Activated T-helper 2 cell treated with anti-CD3 and anti-CD28 coated beads, Interferon-gamma antibody, Interleukin-2, Interleukin-4, amounts not matched to agents 10 μg/mL and 5 μg/mL and 100 μg/mL, durations not matched to agents 14 hours and 24 hours and 36 hours (primary cell): Measurements from ENCODE around the gene RSU1. TPM values are rescaled to one million over a fixed set of nuclear protein-coding genes. Genes with fewer than 3 reads are reported as not detected.

ENCODE experiments used
- DNase-seq: peaks from one replicate; pipeline ENCODE4 v3.0.0; 2021; ENCODE audit warnings: low spot score
- H3K27ac Mint-ChIP-seq: one replicate; pipeline ENCODE4 v1.8.0; 2021; ENCODE audit warnings: mixed read lengths
- H3K27me3 Mint-ChIP-seq: one replicate; pipeline ENCODE4 v1.8.0; 2021; ENCODE audit warnings: low read depth, mixed read lengths
- H3K36me3 Mint-ChIP-seq: one replicate; pipeline ENCODE4 v1.8.0; 2021; ENCODE audit warnings: low read depth, mixed read lengths
- H3K4me1 Mint-ChIP-seq: one replicate; pipeline ENCODE4 v1.8.0; 2021; ENCODE audit warnings: low read depth, mixed read lengths
- H3K4me3 Mint-ChIP-seq: one replicate; pipeline ENCODE4 v1.8.0; 2021; ENCODE audit warnings: low read depth, mild to moderate bottlenecking, moderate library complexity, mixed read lengths
- H3K9me3 Mint-ChIP-seq: one replicate; pipeline ENCODE4 v1.8.0; 2021; ENCODE audit warnings: mixed read lengths
- intact Hi-C: fragments of 100-400 bp; cut with micrococcal nuclease; formaldehyde crosslinking; loops from one replicate; pipeline ENCODE4 v1.15.1; 2023
- total RNA-seq: library from RNA; stranded (reverse); gene quantifications from 2 replicates; pipeline ENCODE4 v1.2.3, GENCODE V29; 2022

Gene RSU1
- total RNA-seq, 1 donor from 2014 or later: 49.1 TPM

DNA sequence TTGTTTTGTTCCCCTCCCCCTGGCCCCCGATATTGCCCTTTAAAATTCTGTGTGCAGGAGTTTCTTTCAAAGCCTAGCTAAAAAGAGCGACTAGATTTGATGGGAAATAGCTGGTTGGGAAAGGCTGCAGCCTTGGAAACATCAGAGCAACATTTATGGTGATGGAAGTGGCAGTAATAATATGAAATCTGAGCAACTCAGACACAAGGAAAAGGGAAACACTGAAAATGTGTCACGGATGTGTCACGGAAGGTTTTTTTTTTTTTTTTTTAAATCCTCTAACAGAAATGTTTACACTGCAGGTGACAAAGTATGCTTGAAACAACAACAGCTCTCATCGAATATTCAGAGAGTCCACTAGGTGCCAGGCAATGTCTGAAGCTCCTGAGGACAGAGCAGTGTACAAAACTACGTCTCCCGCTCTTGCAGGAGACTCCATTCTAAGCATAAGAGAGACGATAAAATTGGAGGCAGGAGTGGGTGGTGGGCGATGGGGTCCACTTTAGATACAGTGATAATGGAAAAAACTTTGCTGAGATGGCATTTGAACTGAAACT, 143.0 kb downstream of the RSU1 start:
- Mint-ChIP-seq H3K9me3 (peaks cover 4% of the 10 kb centered on the region), H3K36me3 (peaks cover 5% of the 10 kb centered on the region), H3K4me1 (no peaks in the 10 kb centered on the region), H3K27me3 (no peaks in the 10 kb centered on the region), H3K27ac (no peak overlapping the region), H3K4me3 (no peak overlapping the region)
- intact Hi-C loops: no loop called here
- no peak for DNase-seq

DNA sequence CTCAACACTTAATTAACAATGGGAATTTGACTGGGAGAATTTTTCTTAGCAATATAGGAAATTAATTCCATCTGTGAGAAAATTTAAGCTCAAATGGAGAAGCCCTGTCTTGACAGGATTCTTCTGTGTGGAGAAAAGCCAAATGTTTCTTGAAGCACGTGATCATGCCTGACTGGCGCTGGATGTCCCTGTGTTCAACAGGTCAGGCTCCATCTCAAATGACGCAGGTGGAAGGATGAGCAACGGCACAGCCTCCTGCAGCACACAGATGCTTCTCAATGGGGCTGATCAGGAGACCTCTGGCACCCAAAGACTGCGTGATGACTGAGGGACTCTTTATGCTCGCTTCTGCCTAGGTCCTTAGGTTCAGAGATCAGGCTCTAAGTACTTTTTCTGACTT, 143.8 kb downstream of the RSU1 start:
- no peak overlapping the region for H3K4me3 Mint-ChIP-seq
- DNase-seq: no peak
- H3K27me3 Mint-ChIP-seq: no peaks in the 10 kb centered on the region
- no peak overlapping the region for H3K27ac Mint-ChIP-seq
- H3K9me3 Mint-ChIP-seq: peaks cover 4% of the 10 kb centered on the region
- peaks cover 5% of the 10 kb centered on the region for H3K36me3 Mint-ChIP-seq
- intact Hi-C loops: no loop called here
- no peaks in the 10 kb centered on the region for H3K4me1 Mint-ChIP-seq

DNA sequence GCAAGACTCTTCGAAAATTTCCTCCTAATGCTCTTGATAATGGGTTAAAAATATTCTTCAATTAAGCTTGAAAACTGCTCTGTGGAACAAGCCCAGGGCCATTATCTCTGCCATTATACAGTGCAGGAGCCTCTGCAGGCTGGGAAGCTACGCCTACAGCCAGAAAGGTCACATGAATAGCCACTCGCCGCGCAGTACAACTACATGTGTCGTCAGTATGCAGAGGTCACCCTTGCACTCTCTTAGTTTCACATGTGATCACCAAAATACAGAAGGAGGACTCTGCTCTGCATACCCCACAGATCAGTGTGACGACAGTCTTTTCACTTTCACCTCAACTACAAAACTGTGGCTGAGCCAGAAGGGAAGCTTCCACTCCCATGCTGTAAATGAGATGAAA, 153.8 kb downstream of the RSU1 start:
- Mint-ChIP-seq H3K27ac (no peak overlapping the region), H3K36me3 (no peaks in the 10 kb centered on the region), H3K27me3 (no peaks in the 10 kb centered on the region), H3K4me3 (no peak overlapping the region), H3K4me1 (peaks cover 14% of the 10 kb centered on the region), H3K9me3 (no peaks in the 10 kb centered on the region)
- intact Hi-C loops: loop anchor here (10.0 kb wide), 1 partner anchor 229 kb away; the partner anchor contains the start of gene PTER
- DNase-seq: no peak

DNA sequence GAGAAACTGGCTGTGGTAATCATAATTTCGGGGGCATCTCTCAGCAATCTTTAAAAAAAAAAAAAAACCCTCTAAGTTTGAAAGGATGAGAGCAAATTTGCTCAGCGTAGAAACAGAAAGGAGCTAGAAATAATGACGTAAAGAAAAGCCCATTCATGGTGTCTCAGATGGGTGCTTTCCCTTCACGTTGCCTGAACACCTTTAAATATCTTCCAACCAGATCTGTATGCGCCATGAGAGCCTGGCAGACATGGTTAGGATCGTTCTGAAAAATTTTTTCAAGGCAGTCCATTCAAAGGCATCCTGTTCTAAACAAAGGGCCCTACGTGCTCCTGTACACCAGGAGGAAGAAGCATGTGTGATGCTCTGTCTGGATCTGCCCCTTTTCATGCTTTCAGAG, 154.3 kb downstream of the RSU1 start:
- DNase-seq: no peak
- peaks cover 14% of the 10 kb centered on the region for H3K4me1 Mint-ChIP-seq
- no peaks in the 10 kb centered on the region for H3K9me3 Mint-ChIP-seq
- H3K4me3 Mint-ChIP-seq: no peak overlapping the region
- intact Hi-C loops: loop anchor here (10.0 kb wide), 1 partner anchor 228 kb away; the partner anchor contains the start of gene PTER
- no peaks in the 10 kb centered on the region for H3K36me3 Mint-ChIP-seq
- H3K27me3 Mint-ChIP-seq: no peaks in the 10 kb centered on the region
- H3K27ac Mint-ChIP-seq: no peak overlapping the region

DNA sequence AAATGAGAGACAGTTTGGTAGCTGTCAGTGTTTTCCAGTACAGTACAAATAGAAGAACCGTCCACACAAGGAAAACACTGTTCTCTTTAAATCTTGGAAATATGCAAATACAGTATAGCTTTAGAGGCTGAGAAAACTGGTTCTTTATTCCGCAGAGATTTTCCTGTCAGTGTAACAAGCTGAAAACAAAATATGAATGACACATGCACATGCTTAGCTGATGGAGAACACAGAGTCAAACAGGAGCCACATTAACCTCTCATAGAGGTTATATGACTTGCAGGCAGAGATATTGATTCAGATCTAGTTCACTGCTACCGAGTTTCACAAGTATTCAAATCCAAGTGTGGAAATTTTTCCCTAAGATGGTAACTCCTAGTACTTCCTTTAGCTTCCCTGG, 160.3 kb downstream of the RSU1 start:
- Mint-ChIP-seq H3K4me3 (no peak overlapping the region), H3K4me1 (peaks cover 24% of the 10 kb centered on the region), H3K9me3 (no peaks in the 10 kb centered on the region), H3K36me3 (no peaks in the 10 kb centered on the region), H3K27me3 (no peaks in the 10 kb centered on the region), H3K27ac (no peak overlapping the region)
- intact Hi-C loops: no loop called here
- no peak for DNase-seq

DNA sequence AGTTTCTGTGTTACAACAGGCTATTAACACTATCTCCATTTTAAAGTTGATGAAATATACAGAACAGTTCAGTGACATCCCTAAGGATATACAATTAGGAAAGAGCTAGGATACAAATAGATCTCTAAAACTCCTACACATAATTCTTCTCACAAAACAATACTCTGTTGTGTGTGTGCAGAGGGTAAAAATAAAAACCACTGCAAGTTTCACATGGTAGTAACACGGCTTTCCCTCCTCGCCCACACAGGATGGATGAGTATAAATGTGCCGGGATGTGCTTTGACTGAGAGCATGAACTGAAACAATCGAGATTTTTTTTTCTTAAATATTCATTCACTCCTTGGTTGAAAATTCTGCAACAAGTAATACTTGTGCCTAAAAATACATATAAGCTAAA, 164.0 kb downstream of the RSU1 start:
- H3K4me3 Mint-ChIP-seq: no peak overlapping the region

DNA sequence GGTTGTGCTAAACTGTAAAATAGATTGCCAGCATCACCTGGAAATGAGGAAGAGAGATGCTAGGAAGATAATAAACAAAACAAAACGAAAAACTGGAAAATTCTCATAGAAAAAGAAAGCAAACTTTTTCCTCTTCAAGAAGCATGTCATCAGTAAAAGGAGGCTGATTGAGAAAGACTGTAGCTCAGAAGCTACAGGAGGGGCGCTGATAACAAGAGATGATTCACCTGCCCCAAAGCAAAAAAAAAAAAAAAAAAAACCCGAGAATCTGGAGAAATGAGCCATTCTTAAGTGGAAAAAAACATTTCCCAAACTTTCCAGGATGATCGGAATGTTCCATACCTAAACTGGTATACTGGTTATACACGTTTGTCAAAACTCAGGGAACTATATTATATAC, 165.1 kb downstream of the RSU1 start:
- no peaks in the 10 kb centered on the region for H3K9me3 Mint-ChIP-seq
- H3K4me1 Mint-ChIP-seq: peaks cover 18% of the 10 kb centered on the region
- H3K36me3 Mint-ChIP-seq: peaks cover 4% of the 10 kb centered on the region
- no peak for DNase-seq
- H3K4me3 Mint-ChIP-seq: no peak overlapping the region
- H3K27me3 Mint-ChIP-seq: no peaks in the 10 kb centered on the region
- intact Hi-C loops: no loop called here
- H3K27ac Mint-ChIP-seq: no peak overlapping the region

More for the DNA sequence above, 164.0 kb downstream of the RSU1 start:
- no peak overlapping the region for H3K27ac Mint-ChIP-seq
- intact Hi-C loops: no loop called here
- H3K9me3 Mint-ChIP-seq: no peaks in the 10 kb centered on the region
- DNase-seq: no peak
- H3K36me3 Mint-ChIP-seq: no peaks in the 10 kb centered on the region
- peaks cover 15% of the 10 kb centered on the region for H3K4me1 Mint-ChIP-seq
- H3K27me3 Mint-ChIP-seq: no peaks in the 10 kb centered on the region

DNA sequence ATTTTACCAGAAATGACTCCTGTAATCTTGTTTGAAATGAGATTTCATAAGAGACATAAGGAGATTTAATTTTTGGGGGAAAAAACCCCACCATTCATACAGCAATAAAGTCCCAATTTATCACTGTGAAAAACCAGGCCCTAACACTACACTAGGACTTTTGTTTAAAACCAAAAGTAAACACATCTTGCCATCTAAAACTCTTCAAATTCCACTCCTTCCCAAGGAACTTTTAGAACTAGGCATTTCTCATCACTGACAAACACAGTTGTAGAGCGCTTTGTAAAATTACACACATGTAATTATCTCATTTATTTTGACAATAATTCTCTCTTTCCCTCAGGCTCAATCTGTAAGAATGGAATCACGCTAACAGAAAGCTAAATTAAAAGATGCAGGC, 167.5 kb downstream of the RSU1 start:
- no peak for DNase-seq
- H3K4me1 Mint-ChIP-seq: peaks cover 27% of the 10 kb centered on the region
- intact Hi-C loops: loop anchor here (5.0 kb wide), 1 partner anchor 128 kb away; no protein-coding TSS in a partner anchor
- no peak overlapping the region for H3K27ac Mint-ChIP-seq
- no peaks in the 10 kb centered on the region for H3K9me3 Mint-ChIP-seq
- peaks cover 4% of the 10 kb centered on the region for H3K36me3 Mint-ChIP-seq
- no peaks in the 10 kb centered on the region for H3K27me3 Mint-ChIP-seq
- H3K4me3 Mint-ChIP-seq: no peak overlapping the region

DNA sequence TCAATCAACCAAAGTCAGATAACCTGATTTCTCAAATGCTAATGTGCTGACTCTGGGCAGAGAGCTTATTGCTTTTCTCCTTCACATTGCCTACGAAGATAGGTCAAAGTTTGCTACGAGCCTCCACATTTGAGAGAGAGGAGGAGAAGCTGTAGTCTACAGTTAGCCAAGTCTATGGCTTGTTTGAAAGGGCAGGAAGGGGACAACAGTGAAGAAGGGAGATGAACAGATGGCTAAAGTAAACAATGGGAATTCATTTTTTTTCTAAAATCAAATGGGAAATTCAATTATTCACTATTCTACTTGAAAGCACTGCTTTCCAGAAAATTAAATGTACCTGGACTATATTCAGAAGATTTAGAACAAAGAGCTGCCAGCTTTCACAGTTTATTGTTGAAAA, 168.9 kb downstream of the RSU1 start:
- peaks cover 4% of the 10 kb centered on the region for H3K36me3 Mint-ChIP-seq
- no peak overlapping the region for H3K4me3 Mint-ChIP-seq
- no peak overlapping the region for H3K27ac Mint-ChIP-seq
- no peak for DNase-seq
- intact Hi-C loops: loop anchor here (5.0 kb wide), 1 partner anchor 129 kb away; no protein-coding TSS in a partner anchor
- peaks cover 31% of the 10 kb centered on the region for H3K4me1 Mint-ChIP-seq
- H3K9me3 Mint-ChIP-seq: no peaks in the 10 kb centered on the region
- H3K27me3 Mint-ChIP-seq: no peaks in the 10 kb centered on the region

DNA sequence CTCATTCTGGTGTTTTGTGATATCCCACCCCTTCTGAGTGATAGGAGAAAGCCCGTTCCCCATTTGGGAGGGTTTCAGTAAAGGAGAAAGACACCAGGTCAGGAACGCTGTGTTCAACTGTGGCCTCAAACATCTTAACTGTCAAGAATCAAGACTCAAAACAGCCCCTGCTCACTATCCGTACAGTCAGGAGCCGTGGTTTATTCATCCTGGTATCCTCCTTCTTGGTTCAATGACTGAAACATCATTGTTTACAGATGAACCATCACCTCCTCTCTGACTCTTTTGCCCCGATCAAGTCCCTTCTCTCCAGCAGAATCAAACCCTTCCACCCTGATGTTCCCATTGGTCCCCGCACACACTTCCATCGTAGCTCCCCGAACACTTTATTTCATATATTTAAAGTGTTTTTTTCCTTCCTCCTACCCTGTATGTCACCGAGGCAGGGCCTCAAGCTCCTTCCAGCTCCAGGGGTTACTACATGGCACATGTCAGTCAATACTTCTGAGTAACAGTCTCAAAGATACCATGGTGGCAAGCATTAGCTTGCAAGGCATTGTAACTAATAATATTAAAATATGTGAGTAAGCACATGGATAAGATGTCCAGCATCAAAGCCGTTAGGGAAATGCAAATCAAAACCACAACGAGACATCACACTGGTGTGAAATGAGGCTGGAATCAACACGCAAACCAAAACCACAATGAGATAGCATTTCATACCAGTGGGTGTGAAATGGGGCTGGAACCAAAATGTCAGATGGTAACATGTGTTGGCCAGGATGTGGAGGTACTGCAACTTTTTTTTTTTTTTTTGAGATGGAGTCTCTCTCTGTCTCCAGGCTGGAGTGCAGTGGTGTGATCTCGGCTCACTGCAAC, 170.8 kb downstream of the RSU1 start:
- Mint-ChIP-seq H3K4me3 (no peak overlapping the region), H3K27me3 (no peaks in the 10 kb centered on the region), H3K4me1 (peaks cover 20% of the 10 kb centered on the region), H3K36me3 (peaks cover 4% of the 10 kb centered on the region), H3K27ac (peak overlapping the region; percentile 48), H3K9me3 (no peaks in the 10 kb centered on the region)
- intact Hi-C loops: loop anchor here (1.0 to 5.0 kb wide), 2 partner anchors 15 to 131 kb away; no protein-coding TSS in a partner anchor
- no peak for DNase-seq

DNA sequence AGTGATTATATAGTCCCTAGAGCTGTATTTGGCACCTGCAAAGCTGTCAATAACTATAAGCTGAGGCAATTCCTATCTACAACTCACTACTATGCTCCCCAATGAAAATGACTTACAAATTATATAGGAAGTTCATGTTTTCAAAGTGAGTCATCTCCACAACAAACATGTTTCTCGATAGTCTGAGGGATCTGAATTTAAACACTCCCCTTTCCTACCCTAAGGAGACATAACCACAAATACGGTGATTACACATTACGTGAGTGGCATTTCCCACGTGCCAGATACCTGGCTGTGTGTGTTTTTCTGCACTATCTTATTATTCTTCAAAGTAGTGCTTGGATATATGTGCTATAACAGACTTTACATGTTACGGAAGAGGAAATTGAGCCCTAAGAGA, 173.1 kb downstream of the RSU1 start:
- no peak for DNase-seq
- Mint-ChIP-seq H3K27ac (no peak overlapping the region), H3K27me3 (no peaks in the 10 kb centered on the region), H3K9me3 (no peaks in the 10 kb centered on the region), H3K4me1 (peaks cover 20% of the 10 kb centered on the region), H3K36me3 (peaks cover 4% of the 10 kb centered on the region), H3K4me3 (no peak overlapping the region)
- intact Hi-C loops: no loop called here

DNA sequence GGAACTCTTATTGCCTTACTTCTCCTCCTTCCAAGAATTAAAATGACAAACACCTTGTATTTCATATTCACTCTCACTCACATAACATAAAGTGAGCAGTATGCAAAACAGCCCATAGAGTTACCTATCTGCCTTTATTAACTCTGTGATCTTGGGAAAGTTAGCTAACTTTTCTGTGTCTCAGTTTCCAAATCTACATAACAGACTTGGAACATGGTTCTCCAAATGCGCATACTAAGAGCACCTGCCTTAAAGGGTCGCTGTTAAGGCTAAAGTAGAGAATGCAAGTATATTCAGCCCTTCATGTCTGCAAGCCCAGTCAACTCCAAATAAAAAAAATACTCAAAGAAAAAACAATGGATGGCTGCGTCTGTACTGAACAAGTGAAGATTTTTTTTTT, 173.7 kb downstream of the RSU1 start:
- intact Hi-C loops: no loop called here
- Mint-ChIP-seq H3K27me3 (no peaks in the 10 kb centered on the region), H3K36me3 (peaks cover 4% of the 10 kb centered on the region), H3K27ac (no peak overlapping the region), H3K4me1 (peaks cover 20% of the 10 kb centered on the region), H3K9me3 (no peaks in the 10 kb centered on the region), H3K4me3 (no peak overlapping the region)
- DNase-seq: no peak

DNA sequence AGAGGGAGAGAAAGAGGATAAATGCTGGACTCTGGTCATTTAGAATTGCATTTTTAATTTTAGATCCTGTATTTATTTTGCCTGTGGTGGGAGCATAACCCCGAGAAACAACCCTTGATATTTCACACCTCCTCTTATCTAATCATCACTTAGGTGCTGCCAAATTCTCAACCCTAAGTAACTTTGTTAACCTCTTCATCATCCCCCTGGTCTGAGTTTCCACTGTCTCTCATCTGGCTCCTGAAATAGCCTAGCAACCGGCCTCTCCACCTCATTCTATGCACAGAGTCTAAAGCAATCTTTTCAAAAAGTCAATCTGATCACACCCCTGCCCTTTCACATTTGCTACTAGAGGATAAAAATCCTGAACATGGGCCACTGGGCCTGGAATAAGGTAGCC, 177.1 kb downstream of the RSU1 start:
- no peaks in the 10 kb centered on the region for H3K9me3 Mint-ChIP-seq
- H3K36me3 Mint-ChIP-seq: no peaks in the 10 kb centered on the region
- no peak for DNase-seq
- H3K27me3 Mint-ChIP-seq: no peaks in the 10 kb centered on the region
- peaks cover 8% of the 10 kb centered on the region for H3K4me1 Mint-ChIP-seq
- intact Hi-C loops: no loop called here
- no peak overlapping the region for H3K4me3 Mint-ChIP-seq
- no peak overlapping the region for H3K27ac Mint-ChIP-seq
